Stimulated activated CD4-positive, alpha-beta T cell treated with anti-CD3 and anti-CD28 coated beads, TNF-alpha, amount 100 ng/mL, for 24 hours (primary cell): Measurements from ENCODE around the gene MACROD2.

Experiments used
- DNase-seq, 3 experiments: peaks; one replicate each; pipeline ENCODE4 v3.0.0-alpha.2; 2020; ENCODE audit warnings: low read depth in 3 of 3

Gene MACROD2

GRCh38 chr20:14582855-14583254 is 587.5 kb downstream of the MACROD2 start:
- no peak for DNase-seq

GRCh38 chr20:14583413-14583812 is 588.1 kb downstream of the MACROD2 start:
- DNase-seq, result no peak

GRCh38 chr20:14589383-14589782 is 594.1 kb downstream of the MACROD2 start:
- DNase-seq, result no peak

GRCh38 chr20:14595051-14595450 is 599.7 kb downstream of the MACROD2 start:
- no peak for DNase-seq

DNA sequence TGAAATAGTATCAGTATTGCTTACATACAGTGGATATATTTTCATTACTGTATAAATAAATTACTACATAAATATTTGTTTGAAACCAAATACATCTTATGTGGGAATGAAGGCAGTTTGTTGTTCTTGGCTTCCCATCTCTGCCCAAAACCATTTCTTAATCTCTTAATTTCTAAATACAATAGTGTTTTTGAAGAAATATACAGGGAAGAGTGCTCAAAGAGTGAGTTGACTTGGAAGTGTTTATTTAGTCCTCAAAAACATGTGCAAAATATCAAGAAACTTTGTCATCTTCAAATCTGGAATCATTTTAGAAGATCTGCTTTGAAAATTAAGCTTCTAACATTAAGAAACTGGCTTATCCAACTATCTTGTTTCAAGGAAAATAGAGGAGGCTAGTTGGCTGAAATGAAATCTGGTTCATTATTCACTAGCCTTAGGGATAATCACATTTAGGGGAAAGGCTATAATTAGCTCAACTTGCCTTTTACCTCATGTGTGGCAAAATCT is 601.9 kb downstream of the MACROD2 start:
- no peak for DNase-seq

- no peak for DNase-seq
Measured at GRCh38 chr20:14599613-14600012, 604.3 kb downstream of the MACROD2 start.

DNA sequence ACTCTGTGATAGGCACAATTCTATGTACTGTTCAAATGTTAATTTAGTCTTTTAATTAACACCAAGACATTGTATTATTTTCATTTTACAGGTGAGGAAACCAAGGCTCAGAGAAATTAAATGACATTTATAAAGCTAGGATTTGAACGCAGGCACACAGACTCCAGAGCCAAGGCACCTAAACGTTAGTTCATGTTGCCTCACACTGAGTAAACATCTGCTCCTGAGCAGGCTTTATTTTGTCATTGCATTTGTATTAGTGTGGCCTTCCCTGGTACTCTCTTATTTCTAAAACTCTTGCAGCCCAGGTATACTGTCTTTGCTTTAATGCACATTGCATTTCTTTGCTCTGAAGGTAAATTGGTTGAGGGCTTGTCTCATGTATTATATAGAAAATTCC is 605.2 kb downstream of the MACROD2 start:
- no peak for DNase-seq

DNA sequence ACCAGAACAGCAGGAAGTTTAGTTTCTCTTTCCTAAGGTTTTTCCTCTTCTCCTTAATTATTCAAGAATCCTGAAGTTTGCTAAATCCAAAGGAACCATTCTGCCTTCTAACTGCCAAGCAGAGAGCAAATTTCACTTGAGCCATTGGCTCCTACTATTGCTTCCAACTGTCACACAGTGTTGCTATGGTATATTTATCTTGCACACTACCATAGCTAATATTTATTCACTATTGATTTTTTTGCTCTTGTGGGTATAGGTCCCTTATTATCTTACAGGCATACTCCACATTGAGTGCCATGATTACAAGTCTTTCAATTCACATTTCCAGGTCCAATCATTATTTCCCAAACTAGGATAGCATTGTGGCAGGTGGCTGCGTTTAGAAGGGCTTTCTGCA is 608.8 kb downstream of the MACROD2 start:
- DNase-seq, result no peak

DNA sequence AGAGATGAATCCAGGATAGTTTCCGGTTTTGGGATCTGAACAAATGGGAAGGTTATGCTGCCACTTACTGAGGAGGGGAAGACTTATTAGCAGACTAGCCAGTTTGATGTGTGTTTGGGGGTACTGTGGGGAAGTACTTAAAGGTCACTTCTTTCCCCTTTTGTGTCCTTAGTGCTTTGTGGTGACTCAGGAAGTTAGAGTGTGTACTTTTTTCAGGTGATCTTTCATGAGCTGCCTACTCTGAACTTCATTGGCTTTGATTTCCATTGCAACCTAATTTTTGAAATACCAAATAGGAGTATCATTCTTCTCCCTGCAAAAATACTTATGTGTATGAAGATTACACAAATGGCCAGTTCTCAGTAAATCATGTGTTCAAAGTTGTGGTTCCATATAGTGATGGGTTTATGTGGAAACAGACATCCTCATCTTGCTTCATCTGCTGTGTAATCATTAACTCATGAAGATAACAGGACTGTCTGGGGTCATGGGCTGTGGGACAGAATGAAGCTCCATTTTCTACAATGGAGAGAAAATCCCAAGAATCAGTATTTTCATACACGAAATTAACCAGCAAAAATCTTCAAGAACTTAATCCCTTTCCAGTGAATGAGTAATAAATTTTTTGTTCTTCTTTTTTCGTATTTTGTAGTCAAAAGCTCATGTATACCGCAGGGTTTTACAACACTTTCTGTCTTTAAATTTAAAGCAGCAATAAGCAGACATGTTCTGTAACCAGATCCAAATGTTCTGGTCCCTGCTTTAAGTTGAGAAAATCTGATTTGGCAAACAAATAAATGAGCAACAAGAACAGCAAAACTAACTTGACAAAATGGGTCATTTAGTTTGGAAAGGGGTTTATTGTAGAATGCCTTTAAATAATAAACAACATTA is 614.3 kb downstream of the MACROD2 start:
- no peak for DNase-seq

DNA sequence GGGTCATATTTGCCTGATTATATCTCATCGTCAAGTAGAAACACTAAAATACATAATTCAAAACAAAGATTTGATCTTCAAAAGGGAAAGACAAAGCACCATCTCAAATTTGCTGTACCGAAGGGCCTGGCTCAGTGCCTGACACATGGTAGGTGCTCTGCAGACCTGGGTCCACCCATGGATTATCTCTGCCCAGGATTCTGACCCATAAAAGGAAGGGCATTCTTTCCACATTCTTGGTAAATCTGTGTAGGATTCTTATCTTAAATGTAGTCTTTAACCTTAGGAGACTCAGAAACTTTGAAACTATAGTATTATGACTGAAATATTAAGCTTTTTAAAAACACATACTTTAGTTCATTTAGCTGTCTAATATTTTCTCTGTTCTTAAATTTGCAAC is 616.2 kb downstream of the MACROD2 start:
- no peak for DNase-seq

DNA sequence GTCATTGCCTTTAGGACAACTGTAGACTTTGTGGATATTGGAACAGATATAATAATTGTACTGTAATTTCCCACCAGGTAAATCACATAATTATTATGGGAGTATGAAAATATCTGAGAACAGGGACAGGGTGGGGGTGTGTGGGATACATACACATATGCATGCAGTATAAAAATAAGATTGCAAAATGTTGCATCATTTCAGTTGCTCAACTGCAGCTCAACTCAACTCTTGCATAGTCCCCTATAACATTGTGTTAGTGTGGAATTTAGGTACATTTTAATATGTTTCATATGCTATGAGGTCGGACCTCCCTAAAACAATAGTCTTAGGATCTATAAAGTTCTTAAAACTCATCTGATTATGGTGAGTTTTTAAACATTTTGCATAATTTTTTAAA is 617.1 kb downstream of the MACROD2 start:
- DNase-seq, result no peak

DNA sequence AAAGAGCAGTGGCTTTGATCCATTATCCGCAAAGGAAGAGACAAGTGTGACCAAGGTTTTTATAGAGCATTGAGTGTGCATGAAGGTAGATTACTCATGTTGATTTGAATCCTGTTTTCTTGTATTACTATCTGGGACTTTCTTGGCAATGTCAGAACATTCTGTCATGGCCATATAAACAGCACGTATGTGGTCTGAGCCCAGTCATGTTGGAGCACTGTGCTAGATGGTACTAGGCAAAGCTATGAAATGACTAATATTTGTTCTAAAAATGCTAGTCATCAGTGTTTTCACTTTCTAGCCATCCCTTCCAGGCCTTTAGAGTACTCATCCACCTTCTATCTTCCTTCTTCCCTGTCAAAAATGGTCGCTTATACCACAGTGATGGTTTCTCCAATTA is 620.7 kb downstream of the MACROD2 start:
- no peak for DNase-seq

- DNase-seq, result no peak
Measured at GRCh38 chr20:14617123-14617522, 621.8 kb downstream of the MACROD2 start.

DNA sequence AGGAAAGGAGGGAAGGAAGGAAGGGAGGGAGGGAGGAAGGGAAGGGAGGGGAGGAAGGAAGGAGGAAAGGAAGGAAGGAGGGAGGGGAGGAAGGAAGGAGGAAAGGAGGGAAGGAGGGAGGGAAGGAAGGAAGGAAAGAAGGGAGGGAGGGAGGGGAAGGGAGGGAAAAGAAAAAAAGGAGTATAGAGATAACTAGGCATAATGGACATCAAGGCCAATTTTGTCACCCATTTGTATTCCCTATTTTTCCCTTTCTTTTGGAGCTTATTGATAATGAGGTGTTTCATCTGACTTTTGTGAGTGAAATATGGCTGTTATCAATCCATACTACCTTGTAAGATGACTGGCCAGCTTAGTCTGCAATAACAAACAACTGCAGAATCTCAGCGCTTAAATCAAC is 624.1 kb downstream of the MACROD2 start:
- no peak for DNase-seq

- DNase-seq, result no peak
Measured at GRCh38 chr20:14622796-14623195, 627.5 kb downstream of the MACROD2 start.

- DNase-seq, result no peak
Measured at GRCh38 chr20:14631011-14631410, 635.7 kb downstream of the MACROD2 start.

DNA sequence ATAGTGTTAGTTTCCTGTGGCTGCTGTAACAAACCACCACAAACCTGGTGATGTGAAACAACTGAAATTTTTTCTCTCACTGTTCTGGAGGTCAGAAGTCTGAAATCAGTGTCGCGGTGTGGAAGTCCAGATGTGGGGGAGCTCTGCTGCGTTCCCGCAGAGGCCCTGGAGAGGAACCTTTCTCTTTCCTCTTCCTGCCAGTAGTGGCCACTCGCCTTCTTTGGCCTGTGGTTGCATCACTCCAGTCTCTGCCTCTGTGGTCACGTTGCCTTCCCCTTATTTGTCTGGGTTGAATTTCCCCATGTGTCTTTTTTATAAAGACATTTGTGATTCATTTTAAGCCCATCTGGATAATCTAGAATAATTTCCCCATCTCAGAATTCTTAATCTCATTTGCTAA is 637.6 kb downstream of the MACROD2 start:
- DNase-seq, result no peak

DNA sequence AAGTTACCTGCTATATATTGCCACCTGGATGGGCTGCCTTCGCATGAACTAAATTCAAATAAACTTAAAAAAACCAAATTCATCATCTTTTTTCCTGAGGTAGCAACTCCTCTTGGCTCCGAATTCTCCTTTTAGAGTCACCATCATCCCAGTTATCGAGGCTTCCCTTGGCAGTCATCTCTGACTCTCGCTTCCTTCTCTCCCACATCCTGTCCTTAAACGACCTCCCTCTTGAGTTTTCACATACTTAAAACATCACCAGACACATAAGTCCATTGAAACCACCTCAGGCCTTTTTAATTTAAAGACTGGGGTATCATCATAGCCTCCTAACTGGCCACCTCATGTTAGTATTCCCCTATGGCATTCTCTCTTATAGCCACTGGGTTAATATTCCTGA is 638.2 kb downstream of the MACROD2 start:
- no peak for DNase-seq

GRCh38 chr20:14634665-14635064 is 639.3 kb downstream of the MACROD2 start:
- DNase-seq, result no peak

- no peak for DNase-seq
Measured at GRCh38 chr20:14637441-14637840, 642.1 kb downstream of the MACROD2 start.

GRCh38 chr20:14643146-14643545 is 647.8 kb downstream of the MACROD2 start:
- no peak for DNase-seq

GRCh38 chr20:14643556-14643955 is 648.2 kb downstream of the MACROD2 start:
- no peak for DNase-seq

GRCh38 chr20:14644306-14645097 is 649.2 kb downstream of the MACROD2 start:
- DNase-seq, result no peak
